Nephron progenitor cell (in vitro differentiated cells): ENCODE data around the gene C2CD4B.

Experiments used
- DNase-seq: peaks from one replicate; pipeline ENCODE4 v3.0.0; 2021
- H3K27ac Mint-ChIP-seq: 2 replicates; pipeline ENCODE4 v1.8.0; 2021; ENCODE audit warnings: mild to moderate bottlenecking, moderate library complexity, mixed read lengths
- H3K27me3 Mint-ChIP-seq: 2 replicates; pipeline ENCODE4 v1.8.0; 2021; ENCODE audit warnings: mild to moderate bottlenecking, low read depth, mixed read lengths; ENCODE audit not compliant: poor library complexity
- H3K36me3 Mint-ChIP-seq: 2 replicates; pipeline ENCODE4 v1.8.0; 2021; ENCODE audit warnings: low read depth, mixed read lengths
- H3K4me1 Mint-ChIP-seq: 2 replicates; pipeline ENCODE4 v1.8.0; 2021; ENCODE audit warnings: mixed read lengths
- H3K4me3 Mint-ChIP-seq: 2 replicates; pipeline ENCODE4 v1.8.0; 2021; ENCODE audit warnings: mild to moderate bottlenecking, moderate library complexity, mixed read lengths
- H3K9me3 Mint-ChIP-seq: 2 replicates; pipeline ENCODE4 v1.8.0; 2021; ENCODE audit warnings: mild to moderate bottlenecking, moderate library complexity, mixed read lengths
- CTCF ChIP-seq: fragments of 200-600 bp; sonication (generic); IDR thresholded peaks from 2 replicates; pipeline ENCODE4 v1.5.0; 2021; ENCODE audit warnings: antibody characterized with exemption

Gene C2CD4B

GRCh38 chr15:62186578-62186977, 21.5 kb upstream of the C2CD4B start:
- Mint-ChIP-seq H3K4me3 (no peak overlapping the region), H3K36me3 (no peaks in the 10 kb centered on the region), H3K4me1 (no peaks in the 10 kb centered on the region), H3K27me3 (peaks cover 15% of the 10 kb centered on the region), H3K9me3 (no peaks in the 10 kb centered on the region), H3K27ac (no peak overlapping the region)
- TF ChIP-seq CTCF: no peak
- DNase-seq: no peak

- Mint-ChIP-seq H3K36me3 (no peaks in the 10 kb centered on the region), H3K27ac (no peak overlapping the region), H3K4me1 (no peaks in the 10 kb centered on the region)
Observed at GRCh38 chr15:62183130-62183529, 18.0 kb upstream of the C2CD4B start.

GRCh38 chr15:62173215-62173614, 8.1 kb upstream of the C2CD4B start:
- H3K27me3 Mint-ChIP-seq: peaks cover 36% of the 10 kb centered on the region
- no peaks in the 10 kb centered on the region for H3K4me1 Mint-ChIP-seq
- no peaks in the 10 kb centered on the region for H3K36me3 Mint-ChIP-seq
- H3K9me3 Mint-ChIP-seq: peaks cover 4% of the 10 kb centered on the region
- peak overlapping the region; percentile 41 for H3K27ac Mint-ChIP-seq
- H3K4me3 Mint-ChIP-seq: no peak overlapping the region
- DNase-seq: no peak
- TF ChIP-seq CTCF: no peak

More at GRCh38 chr15:62183130-62183529, 18.0 kb upstream of the C2CD4B start:
- Mint-ChIP-seq H3K4me3 (no peak overlapping the region), H3K9me3 (peaks cover 12% of the 10 kb centered on the region), H3K27me3 (peaks cover 8% of the 10 kb centered on the region)
- DNase-seq: no peak
- no peak for TF ChIP-seq CTCF

GRCh38 chr15:62171882-62172281, 6.8 kb upstream of the C2CD4B start:
- TF ChIP-seq CTCF: no peak
- H3K9me3 Mint-ChIP-seq: no peaks in the 10 kb centered on the region
- H3K36me3 Mint-ChIP-seq: no peaks in the 10 kb centered on the region
- no peak overlapping the region for H3K4me3 Mint-ChIP-seq
- H3K4me1 Mint-ChIP-seq: no peaks in the 10 kb centered on the region
- DNase-seq: no peak
- no peak overlapping the region for H3K27ac Mint-ChIP-seq
- peaks cover 48% of the 10 kb centered on the region for H3K27me3 Mint-ChIP-seq

- no peak overlapping the region for H3K27ac Mint-ChIP-seq
- no peaks in the 10 kb centered on the region for H3K36me3 Mint-ChIP-seq
- H3K4me3 Mint-ChIP-seq: peak overlapping the region; percentile 82
- no peak for TF ChIP-seq CTCF
- peaks cover 74% of the 10 kb centered on the region for H3K27me3 Mint-ChIP-seq
- DNase-seq: no peak
- H3K9me3 Mint-ChIP-seq: peaks cover 3% of the 10 kb centered on the region
- H3K4me1 Mint-ChIP-seq: peaks cover 17% of the 10 kb centered on the region
Observed at GRCh38 chr15:62165793-62166375, 799 bp upstream of the C2CD4B start.

GRCh38 chr15:62164396-62165103, 535 bp downstream of the C2CD4B start:
- TF ChIP-seq CTCF: no peak
- no peak overlapping the region for H3K27ac Mint-ChIP-seq
- H3K4me3 Mint-ChIP-seq: peak overlapping the region; percentile 82
- H3K4me1 Mint-ChIP-seq: peaks cover 17% of the 10 kb centered on the region
- no peaks in the 10 kb centered on the region for H3K36me3 Mint-ChIP-seq
- DNase-seq: peak; percentile 65
- peaks cover 4% of the 10 kb centered on the region for H3K9me3 Mint-ChIP-seq
- peaks cover 85% of the 10 kb centered on the region for H3K27me3 Mint-ChIP-seq
